Measurements from ENCODE around the gene RPL6.

DNA sequence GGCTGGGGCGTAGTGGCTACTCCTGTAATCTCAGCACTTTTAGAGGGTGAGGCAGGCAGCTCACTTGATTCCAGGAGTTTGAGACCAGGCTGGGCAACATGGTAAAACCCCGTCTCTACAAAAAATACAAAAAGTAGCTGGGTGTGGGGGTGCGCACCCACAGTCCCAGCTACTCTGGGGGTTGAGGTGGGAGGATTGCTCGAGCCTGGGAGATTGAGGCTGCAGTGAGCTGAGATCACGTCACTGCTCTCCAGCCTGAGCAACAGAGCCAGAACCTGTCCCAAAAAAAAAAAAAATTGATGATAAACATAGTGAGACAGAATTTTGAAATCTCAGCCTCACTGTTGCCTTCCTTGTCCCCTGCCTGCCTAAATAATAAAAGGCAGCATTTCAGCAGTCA lies 49.3 kb upstream of the RPL6 start:
- TF ChIP-seq, protein P1, sequence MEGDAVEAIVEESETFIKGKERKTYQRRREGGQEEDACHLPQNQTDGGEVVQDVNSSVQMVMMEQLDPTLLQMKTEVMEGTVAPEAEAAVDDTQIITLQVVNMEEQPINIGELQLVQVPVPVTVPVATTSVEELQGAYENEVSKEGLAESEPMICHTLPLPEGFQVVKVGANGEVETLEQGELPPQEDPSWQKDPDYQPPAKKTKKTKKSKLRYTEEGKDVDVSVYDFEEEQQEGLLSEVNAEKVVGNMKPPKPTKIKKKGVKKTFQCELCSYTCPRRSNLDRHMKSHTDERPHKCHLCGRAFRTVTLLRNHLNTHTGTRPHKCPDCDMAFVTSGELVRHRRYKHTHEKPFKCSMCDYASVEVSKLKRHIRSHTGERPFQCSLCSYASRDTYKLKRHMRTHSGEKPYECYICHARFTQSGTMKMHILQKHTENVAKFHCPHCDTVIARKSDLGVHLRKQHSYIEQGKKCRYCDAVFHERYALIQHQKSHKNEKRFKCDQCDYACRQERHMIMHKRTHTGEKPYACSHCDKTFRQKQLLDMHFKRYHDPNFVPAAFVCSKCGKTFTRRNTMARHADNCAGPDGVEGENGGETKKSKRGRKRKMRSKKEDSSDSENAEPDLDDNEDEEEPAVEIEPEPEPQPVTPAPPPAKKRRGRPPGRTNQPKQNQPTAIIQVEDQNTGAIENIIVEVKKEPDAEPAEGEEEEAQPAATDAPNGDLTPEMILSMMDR (conservative IDR thresholded peaks at IDR 0.05; ENCODE audit: low read depth in 2 of 2): no peak
- no peak for TF ChIP-seq EZH2 (IDR thresholded peaks at IDR 0.05; ENCODE audit: low read depth, unreplicated experiment)

Measured in GM23338 (cell line).